ENCODE results near the gene MGLL. TPM values are rescaled to one million over a fixed set of nuclear protein-coding genes. Genes with fewer than 3 reads are reported as not detected.

The MGLL gene
- total RNA-seq, 1 experiment from 2014 or later: 2.1 TPM

- TF ChIP-seq CTCF (IDR thresholded peaks at IDR 0.05) (no peak), TCF7L2 (IDR thresholded peaks at IDR 0.05; ENCODE audit: low read depth, low read length) (no peak)
- no TSS peak for BruUV-seq (replicated peaks)
- Histone ChIP-seq H3K27ac (ENCODE audit: low read length) (no peak overlapping the region), H3K4me3 (ENCODE audit: low read depth in 2 of 2, low read length in 2 of 2) (no peak overlapping the region), H3K9me3 (ENCODE audit: control insufficient read depth, insufficient read depth, low read depth, low read length) (no peaks in the 10 kb centered on the region), H3K27me3 (ENCODE audit: control insufficient read depth, insufficient read depth, low read length) (peaks cover 4% of the 10 kb centered on the region; the same call in 1 of the 2 replicates), H3K36me3 (ENCODE audit: control insufficient read depth, insufficient read depth, low read length) (no peaks in the 10 kb centered on the region), H3K4me1 (ENCODE audit: control insufficient read depth, insufficient read depth, low read length) (no peaks in the 10 kb centered on the region)
- in situ Hi-C loops (cut with HindIII; ENCODE audit: low pct_unique_long_range_greater_than_20kb, low sequenced_read_pairs): no loop called here
- ChIA-PET POLR2A (no interaction called here), CTCF (no interaction called here)
- no peak for DNase-seq (ENCODE audit: low read depth, low spot score)
- ATAC-seq: no peak
- intact Hi-C loops (cut with micrococcal nuclease; ENCODE audit: unreplicated experiment): no loop called here
Measured at GRCh38 chr3:127744875-127745274, 77.4 kb downstream of the MGLL start.

- BruUV-seq (replicated peaks): no TSS peak
- Histone ChIP-seq H3K4me1 (ENCODE audit: control insufficient read depth, insufficient read depth, low read length) (no peaks in the 10 kb centered on the region), H3K36me3 (ENCODE audit: control insufficient read depth, insufficient read depth, low read length) (no peaks in the 10 kb centered on the region), H3K4me3 (ENCODE audit: low read depth in 2 of 2, low read length in 2 of 2) (no peak overlapping the region), H3K9me3 (ENCODE audit: control insufficient read depth, insufficient read depth, low read depth, low read length) (no peaks in the 10 kb centered on the region), H3K27ac (ENCODE audit: low read length) (no peak overlapping the region), H3K27me3 (ENCODE audit: control insufficient read depth, insufficient read depth, low read length) (peaks cover 4% of the 10 kb centered on the region; the same call in 1 of the 2 replicates)
- ATAC-seq (no peak), DNase-seq (ENCODE audit: low read depth, low spot score) (no peak)
- TF ChIP-seq TCF7L2 (IDR thresholded peaks at IDR 0.05; ENCODE audit: low read depth, low read length): no peak
- no peak for TF ChIP-seq POLR2AphosphoS5 (IDR thresholded peaks at IDR 0.05; ENCODE audit: low read depth, low read length)
- no peak for TF ChIP-seq REST (IDR thresholded peaks at IDR 0.05; ENCODE audit: insufficient read depth in 1 of 2, low read depth in 2 of 2, low read length in 1 of 2)
- no peak for TF ChIP-seq CTCF (IDR thresholded peaks at IDR 0.05)
- TF ChIP-seq SIN3A (IDR thresholded peaks at IDR 0.05; ENCODE audit: borderline replicate concordance, insufficient read depth, low read depth, low read length): no peak
- ChIA-PET CTCF (no interaction called here), POLR2A (no interaction called here)
- in situ Hi-C loops (cut with HindIII; ENCODE audit: low pct_unique_long_range_greater_than_20kb, low sequenced_read_pairs) (no loop called here), intact Hi-C loops (cut with micrococcal nuclease; ENCODE audit: unreplicated experiment) (no loop called here)
Measured at GRCh38 chr3:127744253-127744815, 78.0 kb downstream of the MGLL start.
